Hindlimb muscle (tissue), 1 donor: ENCODE data around the gene PLCG2. TPM values are rescaled to one million over a fixed set of nuclear protein-coding genes. Genes with fewer than 3 reads are reported as not detected.
"Not testable (repeated sequence)": the region's sequence is repeated elsewhere in the genome, so short reads cannot be mapped to it uniquely, and the experiment has no call there.

ENCODE experiments used
- DNase-seq: peaks from one replicate; pipeline ENCODE4 v3.0.0-alpha.2; 2013
- polyA plus RNA-seq: library from polyadenylated mRNA; unstranded; fragments of 120-200 nt; gene quantifications from one replicate; pipeline ENCODE4 v1.2.1, GENCODE V29; 2013; ENCODE audit not compliant: insufficient read length

The PLCG2 gene
- polyA plus RNA-seq, 1 donor = 8.8 TPM

DNA sequence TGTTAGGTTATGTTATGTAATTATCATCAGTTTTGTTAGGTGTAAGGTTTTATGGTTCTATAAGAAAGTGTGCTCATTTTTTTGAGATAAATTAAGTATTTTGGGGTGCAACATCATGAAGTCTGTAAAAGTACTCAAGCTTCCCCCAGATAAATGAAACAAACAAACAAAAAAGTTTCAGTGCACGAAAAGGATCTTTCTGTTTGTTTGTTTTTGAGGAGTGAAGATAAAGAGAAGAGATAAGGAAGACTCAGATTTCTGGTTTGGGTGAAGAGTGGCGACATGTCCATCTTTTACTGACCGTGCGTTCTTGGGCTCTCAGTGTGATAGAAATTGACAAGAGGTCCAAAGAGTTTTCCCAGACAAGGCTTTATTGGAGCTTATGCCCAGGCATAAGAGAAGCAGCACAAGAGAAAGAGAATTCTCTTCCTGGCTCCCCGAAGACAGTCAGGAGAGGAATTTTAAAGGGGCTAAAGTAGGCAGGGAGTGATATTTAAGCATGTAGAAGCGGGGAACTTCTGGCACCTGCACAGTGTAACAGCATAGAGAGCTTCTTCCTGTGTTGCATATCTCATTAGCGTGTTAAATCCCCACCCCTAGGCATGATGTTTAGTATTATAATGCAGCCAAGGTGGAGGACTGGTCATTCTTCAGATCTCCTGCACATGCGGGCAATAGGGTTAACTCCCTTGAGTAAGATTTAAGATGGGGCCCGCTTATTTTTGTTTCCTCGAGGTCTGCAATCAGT is 71.3 kb downstream of the PLCG2 start:
- DNase-seq = no peak

DNA sequence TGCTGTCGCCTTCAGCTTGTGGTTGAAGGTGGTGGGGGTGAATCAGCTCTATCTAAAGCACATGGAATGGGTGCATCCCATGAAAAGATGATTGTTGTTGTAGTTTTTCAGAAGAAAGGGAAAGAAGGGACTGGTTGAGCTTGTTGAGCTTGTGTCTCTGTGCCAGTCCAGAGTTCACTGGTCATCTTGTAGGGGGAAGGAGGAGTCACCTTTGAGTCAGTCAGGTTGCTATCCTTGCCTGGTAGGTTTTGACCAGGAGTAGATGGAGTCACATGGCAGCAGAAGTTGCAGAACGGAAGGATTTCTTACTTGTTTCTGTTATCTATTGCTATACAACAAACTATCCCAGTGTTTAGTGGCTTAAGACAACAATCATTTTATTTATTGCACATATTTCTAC is 73.3 kb downstream of the PLCG2 start:
- DNase-seq = no peak

DNA sequence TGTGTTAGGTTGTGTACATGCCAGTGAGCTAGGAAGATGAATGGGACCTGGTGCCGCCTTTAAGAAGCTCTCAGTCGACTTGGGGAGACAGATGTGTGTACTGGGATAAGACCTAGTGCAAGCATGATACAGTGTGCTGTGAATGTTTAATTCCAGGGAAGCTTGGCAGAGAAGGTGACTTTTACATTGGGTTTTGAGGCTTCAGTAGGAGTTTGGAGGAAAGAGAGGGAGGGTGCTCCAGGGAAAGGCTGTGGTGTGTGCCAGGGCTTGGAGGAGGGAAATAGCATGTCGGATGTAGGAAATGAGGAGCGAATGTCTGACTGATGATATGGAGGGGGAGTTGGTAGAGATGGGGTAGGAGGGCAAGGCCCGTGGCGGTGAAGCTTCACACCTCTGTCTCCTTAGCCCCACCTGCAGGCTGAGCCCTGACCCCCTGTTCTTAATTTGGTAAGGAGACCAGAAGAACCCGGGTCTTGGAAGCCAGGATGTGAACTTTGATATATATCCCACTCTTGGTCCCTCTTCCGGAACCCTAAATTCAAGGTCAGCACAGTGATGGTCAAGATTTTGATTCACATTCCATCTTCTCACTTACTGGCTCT is 76.6 kb downstream of the PLCG2 start:
- DNase-seq = no peak

DNA sequence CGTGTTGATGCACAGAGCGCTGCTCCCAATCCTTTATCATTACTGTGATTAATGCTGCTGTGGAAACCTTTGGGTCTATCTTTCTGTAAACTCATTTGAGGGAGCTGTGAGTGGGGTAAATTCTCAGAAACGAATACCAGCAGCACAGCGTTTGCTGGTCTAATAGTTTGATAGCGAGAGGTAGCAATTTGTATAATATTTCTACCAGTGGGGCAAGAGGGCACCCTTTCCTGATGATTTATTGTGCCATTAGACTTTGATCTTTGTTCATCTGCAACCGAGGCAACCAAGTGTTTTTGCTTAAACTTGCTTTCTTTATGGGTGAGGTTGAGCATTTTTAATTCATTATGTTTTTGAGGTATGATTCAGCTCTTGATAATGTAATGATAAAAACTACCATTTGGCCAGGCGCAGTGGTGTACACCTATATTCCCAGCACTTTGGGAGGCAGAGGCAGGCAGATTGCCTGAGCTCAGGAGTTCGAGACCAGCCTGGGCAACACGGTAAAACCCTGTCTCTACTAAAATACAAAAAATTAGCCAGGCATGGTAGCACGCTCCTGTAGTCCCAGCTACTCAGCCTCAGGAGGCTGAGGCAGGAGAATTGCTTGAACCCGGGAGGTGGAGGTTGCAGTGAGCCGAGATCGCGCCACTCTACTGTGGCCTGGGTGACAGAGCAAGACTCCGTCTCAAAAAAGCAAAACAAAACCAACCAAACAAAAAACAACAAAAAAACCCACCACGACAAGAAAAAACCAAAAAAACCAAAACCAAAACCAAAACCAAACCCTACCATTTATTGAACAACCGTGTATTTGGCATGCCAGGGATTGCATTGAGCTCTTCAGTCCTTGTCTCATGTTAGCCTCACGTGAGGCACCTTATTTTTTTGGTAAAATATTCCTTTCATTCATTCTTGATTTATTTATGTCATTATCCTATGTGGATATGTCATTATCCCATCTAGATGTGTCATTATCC is 81.5 kb downstream of the PLCG2 start:
- DNase-seq = no peak

DNA sequence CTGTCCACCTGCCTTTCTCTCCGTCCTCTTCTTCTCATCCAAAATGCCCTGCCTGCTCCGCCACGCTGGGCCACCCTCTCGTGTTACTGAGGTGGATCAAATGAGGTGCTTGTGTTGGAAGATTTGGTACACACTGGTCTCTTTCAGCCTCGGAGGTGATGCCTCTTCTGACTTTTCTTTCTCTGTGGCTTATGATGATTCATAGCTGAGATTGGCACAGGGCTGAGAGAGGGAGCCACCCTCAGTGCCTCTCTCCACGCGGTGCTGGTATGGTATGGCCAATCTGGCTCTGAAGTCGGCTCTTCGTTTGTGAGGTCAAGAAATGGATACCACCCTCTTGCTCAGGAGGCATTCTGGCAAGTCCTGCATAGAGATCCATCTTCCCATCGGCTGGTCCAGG is 82.4 kb downstream of the PLCG2 start:
- no peak for DNase-seq

DNA sequence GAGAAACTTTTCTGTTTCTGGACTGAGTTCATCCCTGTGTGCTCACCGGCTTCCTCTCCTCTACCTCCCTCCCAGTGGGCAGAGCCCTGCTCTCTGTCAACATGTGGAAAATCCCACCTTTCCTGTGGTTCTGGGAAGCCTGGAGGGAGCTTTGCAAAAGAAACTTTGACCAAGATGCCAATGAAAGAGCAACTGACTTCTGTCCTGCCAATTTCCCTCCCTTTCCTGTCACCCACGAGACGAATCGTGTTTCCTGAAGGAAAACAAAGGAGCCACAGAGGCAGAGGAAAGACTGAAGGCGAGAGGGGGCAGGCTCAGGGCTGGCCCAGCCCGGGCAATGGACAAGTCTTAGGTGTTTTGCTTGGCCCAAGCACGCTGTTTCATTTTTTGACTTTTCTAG is 82.8 kb downstream of the PLCG2 start:
- DNase-seq = no peak

DNA sequence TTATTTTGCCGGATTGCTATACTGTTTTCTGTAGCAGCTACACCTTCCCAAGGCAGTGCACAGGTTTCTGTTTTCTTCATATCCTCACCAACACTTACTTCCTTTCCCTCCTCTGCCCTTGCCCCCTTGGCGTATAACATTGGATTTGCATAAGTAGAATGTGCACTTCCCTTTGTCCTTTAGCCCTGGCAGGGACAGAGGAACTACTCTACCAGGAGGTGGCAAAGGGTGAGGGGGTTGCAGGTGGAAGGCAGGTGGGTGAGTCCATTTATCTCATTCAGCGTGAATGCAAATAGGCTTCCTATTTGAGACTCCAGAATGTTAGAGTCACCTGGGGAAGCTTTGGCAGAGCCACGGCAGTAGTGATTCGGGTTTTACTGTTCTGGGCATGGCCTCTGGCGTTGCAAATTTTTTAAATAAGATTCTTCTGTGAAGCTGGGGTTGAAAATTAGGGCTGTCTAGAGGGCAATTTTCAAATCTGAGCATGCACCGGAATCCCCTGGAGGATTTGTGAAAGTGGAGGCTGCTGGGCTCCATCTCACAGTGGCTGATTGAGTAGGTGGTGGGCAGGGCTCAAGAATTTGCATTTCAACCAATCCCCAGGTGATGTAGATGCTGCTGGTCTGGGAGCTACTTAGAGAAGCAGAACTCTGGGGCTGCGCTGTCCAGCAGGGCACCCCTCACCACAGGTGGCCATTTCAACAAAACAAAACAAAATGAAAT is 84.7 kb downstream of the PLCG2 start:
- DNase-seq = no peak

DNA sequence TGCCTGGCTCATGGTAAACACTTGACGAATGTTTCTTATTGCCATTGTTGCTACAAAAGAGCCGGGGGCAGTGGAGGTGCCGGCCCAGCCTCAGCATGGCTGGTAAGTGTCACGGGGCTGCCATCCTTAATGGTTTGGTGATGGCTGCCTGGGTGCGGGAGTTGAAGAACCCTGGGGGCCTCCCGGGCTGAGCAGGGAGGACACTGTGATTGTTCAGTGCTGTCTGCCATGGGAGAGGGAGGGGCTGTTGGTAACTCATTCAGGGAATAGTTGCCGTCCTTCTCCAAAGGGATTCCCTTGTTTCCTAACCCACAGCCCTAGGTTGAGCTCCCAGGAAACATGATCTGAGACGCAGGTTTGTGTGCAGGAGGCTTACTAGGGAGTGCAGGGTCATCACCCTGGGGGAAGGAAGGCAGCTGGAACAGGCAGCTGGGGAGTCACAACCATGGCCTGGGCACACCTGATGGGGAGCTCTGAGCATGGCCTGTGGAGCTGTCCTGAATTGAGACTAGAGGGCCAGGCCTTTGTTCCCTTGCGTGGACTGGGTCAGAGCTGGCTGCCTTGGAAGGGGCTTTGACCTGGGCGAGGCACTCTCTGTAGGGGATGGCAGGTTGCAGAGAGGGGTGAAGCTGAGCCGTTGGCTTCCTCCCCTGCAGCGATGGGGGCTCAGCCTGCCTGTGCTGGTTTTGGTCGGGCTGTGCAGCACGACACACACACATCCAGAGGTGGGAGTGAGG is 85.7 kb downstream of the PLCG2 start:
- no peak for DNase-seq

DNA sequence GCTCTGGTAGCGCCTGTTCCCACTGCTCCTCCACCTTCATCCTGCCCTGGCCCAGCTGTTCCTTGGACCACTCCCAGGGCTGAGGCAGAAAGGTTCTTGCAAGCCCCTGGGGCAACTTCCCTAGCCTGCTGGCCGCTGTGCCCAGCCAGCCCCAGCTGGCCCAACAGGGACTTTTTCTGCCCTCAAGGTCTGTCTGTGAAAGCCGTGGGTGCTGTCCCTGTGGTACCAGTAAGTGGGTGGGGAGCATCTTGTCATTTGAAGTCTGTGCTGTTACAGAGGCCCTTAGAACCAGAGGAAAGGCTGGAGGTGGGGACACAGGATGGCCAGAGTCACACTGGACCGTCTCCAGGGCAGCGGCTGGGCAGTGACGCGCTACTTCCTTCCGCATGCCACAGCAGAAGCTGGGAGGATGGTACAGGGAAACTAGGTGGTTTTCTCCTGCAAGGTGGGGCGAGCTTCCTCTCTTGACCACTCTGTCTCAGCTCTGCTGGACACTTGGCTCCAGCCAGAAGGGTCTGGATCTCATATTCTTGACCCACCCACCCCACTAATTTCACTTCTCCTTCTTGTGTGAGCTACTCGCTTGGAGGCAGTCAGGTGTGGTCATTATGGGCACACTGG is 87.8 kb downstream of the PLCG2 start:
- no peak for DNase-seq

DNA sequence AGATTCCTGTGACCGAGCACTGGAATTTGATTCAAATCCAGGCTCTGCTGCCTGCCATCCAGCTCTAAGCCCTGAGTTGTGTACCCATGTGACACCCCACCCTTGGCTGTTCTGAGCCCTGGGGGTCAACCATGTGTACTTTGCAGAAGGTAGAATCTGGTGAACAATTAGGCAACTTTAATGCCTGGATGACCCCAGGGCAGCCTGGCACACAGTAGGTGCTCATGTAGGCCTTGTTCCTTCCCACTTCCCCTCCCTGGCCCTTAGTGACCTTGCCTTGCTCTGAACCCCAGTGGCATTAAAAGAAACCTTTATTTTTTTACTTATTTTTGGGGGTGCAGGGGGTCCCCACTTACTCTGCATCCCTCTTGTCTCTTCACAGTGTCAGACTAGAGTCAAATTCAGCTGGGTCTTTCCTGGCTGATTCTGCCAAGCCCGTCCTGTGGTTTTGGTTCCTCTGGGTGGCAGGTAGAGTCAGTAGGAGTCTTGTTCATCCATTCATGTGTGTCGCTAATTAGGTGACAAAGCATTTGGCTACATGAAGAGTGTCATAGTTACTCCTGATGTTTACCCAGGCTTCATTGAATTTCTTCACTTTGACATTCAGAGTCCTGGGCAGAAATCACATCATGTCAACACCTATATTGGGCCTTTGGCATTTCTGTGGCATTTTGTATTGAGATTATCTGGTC is 89.1 kb downstream of the PLCG2 start:
- no peak for DNase-seq

DNA sequence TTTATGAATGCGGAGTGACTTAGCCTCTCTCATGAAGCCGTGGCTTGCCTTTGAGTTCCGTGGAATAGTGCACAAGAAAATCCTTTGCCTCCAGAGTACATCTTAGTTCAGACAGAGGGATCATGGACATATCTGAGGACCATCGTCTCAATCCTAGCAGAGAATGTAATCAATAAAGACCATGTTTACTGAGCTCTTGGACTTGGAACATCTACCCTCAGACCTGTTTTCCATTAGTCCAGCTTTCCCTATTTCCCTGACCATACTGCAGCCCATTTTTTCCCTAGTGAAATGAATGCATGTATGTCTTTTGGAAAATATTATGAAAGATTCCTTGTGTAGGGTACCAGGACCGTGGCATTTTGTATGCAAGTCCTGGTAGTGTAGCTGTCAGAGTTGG is 90.2 kb downstream of the PLCG2 start:
- no peak for DNase-seq

DNA sequence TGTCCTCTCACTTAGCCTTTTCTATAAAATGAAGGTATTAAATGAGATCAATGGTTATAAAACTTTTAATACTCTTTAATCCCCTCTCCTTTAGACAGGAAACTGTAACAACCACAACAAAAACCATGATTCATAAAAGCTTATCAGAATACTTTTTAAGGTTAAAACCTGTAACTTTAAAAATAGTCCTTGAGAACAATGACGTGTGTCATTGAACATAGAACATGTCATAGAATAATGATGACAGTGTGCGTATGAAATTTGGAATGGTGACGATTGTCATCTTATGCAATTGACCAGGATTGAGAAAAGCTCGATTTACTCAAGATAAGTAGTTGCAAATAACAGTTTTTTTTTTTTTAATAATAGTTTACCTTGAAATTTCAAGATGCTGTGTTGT is 94.1 kb downstream of the PLCG2 start:
- no peak for DNase-seq

DNA sequence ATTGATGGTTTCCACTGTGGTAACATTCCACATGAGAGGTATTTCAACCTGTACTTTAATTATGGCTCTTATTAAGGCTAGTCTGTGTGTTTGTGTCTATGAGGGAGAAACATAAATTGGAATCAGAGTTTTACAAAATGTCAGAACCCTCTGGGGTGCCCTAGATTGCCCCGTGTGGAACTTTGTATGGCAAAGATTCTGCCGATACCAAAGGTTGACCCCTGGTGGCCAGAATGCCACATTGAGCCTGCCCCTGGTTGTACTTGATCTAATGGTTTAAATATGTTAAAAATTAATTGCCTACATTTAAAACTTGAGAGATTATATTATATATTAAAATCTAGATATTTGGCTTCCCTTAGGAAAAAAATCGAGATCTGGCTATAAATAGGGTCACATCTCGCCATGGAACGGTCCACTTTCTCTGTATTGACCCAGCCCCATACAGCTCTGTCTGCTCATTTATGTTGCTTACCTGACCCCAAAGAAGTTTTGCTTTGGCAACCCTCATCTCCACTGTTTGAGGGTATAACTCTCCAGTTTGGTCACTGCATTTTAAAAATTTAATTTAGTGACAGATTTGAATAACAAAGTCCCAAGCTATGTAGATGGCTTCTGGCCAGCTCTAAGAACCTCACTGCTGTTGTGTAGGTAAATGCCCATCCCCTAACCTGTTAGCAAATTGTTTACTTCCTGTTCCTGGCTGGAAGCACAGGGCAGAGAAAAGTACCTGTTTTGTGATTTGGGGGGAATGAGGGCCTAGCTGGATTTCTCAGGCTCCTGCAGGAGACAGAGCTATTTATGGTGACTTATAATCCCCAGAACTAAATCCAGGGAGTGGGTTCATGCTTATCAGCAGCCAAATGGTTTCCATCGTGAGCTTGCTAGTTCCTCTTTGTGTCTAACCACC is 95.0 kb downstream of the PLCG2 start:
- DNase-seq = no peak

DNA sequence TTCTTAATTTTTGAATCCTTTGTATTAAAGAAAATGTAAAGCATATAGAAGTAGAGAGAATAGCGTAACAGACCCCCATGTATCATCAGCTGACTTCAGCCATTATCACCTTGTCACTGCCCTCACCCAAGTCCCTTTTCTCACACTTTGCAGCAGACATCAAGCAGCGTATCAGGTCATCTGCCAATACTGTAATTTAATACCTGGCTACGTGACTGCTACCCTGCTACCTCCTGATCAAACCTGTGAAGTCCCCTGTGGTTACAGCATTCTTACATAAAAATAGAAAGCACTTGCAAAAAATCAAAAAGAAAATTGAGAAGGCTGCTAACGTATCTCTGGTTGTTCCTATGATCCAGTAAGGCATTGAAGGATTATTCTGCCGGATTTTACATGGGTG is 96.4 kb downstream of the PLCG2 start:
- DNase-seq = no peak

DNA sequence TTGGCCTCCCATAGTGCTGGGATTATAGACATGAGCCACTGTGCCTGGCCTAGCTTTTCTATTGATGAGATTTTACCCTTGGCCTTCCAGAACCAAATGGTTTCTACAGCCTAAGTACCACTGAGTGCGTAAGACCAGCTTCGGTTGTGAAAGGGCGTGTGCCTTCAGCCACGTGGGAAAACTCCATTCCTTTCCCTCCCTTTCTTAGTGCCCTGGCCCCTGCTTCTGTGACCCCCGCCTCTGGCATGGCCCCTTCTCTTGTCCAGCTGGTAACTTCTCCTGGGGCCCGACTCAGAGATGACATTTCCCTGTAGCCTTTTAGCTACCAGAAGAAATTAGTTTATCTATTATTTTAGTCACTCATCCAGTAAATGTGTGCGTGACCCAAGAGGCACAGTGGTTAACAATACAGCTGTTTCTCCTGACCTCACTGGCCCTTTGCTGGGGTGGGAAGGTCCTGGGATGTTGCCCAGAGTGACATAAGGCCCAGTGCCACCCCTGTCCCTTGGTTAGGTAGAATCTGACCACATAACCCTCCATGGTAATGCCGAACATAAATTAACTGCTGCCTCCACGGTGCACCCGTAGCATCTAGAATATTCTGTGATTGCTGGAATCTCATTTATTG is 97.3 kb downstream of the PLCG2 start:
- no peak for DNase-seq

DNA sequence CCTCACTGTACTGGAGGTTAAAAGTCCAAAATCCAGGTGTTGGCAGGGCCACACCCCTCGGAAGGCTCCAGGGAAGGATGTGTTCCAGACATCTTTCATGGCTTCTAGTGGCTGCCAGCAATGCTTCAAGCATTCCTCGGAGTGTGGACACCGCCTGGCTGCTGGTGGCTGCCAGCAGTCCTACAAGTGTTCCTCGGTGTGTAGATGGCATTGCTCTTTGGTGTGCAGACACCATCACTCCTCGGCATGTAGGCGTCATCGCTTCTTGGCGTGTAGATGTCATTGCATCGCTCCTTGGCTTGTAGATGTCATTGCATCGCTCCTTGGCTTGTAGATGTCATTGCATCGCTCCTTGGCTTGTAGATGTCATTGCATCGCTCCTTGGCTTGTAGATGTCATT is 98.4 kb downstream of the PLCG2 start:
- DNase-seq = not testable (repeated sequence)

DNA sequence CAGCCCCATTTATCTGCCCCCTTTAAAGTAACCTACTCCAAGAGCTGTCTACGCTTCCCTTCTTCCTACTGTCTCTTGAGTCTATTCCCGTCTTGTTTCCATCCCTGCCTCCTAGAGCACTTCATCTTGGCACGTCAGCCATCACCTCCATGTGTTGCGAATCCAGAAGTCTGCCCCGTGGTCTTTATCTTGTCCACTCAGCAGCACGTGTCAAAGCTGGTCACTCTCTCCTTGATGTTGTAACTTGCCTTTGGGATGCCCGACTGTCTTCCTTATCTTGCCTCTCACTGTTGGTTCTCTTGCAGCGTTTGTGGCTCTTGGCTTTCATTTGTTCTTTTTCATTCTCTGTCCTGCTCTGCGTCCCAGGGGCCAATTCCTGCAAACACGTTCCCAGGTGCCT is 99.4 kb downstream of the PLCG2 start:
- DNase-seq = no peak

DNA sequence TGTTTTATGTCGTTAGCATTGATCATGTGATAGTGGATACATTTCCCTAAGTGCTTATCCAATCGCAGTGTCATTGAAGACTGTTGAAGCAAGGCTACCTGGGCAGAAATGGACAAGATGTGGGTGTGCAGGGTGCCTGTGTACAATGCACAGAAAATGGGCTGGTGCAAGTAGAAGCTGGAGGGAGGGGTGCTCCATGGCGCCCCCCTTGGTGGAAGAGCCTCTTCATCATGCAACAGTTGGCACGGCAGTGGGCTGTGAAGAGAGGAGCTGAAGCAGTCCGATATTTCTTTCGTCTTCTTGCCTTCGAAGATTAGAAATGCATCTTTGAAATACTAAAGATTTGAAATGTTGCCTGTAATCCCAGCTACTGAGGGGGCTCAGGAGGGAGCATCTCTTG is 100.5 kb downstream of the PLCG2 start:
- no peak for DNase-seq

DNA sequence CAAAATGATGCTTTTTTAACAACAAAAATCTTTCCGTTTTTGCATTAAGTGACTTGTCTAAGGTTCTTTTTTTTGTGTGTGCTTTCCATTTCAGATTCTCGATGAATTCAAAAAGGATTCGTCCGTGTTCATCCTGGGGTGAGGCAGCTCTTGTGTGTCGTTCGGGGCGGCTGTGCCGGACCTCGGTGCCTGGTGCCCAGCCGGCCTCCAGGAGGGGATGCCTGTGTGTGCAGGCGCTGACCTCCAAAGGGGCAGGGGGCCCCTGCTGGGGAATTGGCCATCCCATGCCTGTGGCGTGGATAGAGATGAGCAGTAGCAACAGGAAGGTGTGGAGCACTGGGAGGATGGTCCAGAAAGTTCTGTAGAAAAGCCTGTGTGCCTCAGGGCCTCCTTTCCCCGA is 101.7 kb downstream of the PLCG2 start:
- no peak for DNase-seq
